K562 (cell line): Measurements from ENCODE around the gene ALOXE3. TPM values are rescaled to one million over a fixed set of nuclear protein-coding genes. Genes with fewer than 3 reads are reported as not detected.

Experiments used
- ATF1 ChIP-seq, 2 experiments: fragments of 450-650 bp in 1 of 2; IDR thresholded peaks; 2 replicates each; pipeline ENCODE4 v1.6.1; 2016; ENCODE audit warnings: missing compliant biosample characterization in 1 of 2, missing genetic modification characterization in 1 of 2
- ATF7 ChIP-seq: fragments of 450-650 bp; IDR thresholded peaks from 2 replicates; pipeline ENCODE4 v1.7.1; 2014; ENCODE audit warnings: mild to moderate bottlenecking, moderate library complexity
- BACH1 ChIP-seq: fragments of 200-800 bp; sonication (Bioruptor generic); IDR thresholded peaks from 2 replicates; pipeline ENCODE4 v1.6.1; 2016; ENCODE audit warnings: missing genetic modification characterization, missing compliant biosample characterization
- CCNT2 ChIP-seq: IDR thresholded peaks from 2 replicates; pipeline ENCODE4 v1.6.1; 2011; ENCODE audit warnings: borderline replicate concordance, low read depth, mild to moderate bottlenecking, moderate library complexity, mixed read lengths, low read length; ENCODE audit not compliant: insufficient read length; ENCODE audit errors: extremely low read depth
- CREB3 ChIP-seq: fragments of 450-650 bp; conservative IDR thresholded peaks from 2 replicates; pipeline ENCODE4 v1.6.1; 2016; ENCODE audit warnings: missing genetic modification characterization, low read depth, mild to moderate bottlenecking, missing compliant biosample characterization, moderate library complexity
- GATAD2A ChIP-seq: fragments of 450-650 bp; IDR thresholded peaks from 2 replicates; pipeline ENCODE4 v1.6.1; 2017
- MEF2A ChIP-seq: IDR thresholded peaks from 2 replicates; pipeline ENCODE4 v1.6.1; 2011; ENCODE audit warnings: low read depth, mild to moderate bottlenecking, low read length, moderate library complexity; ENCODE audit not compliant: control insufficient read depth
- SRF ChIP-seq, 2 experiments: fragments of 250-450, 450-650 bp in 1 of 2; sonication (Bioruptor Pico) in 1 of 2; sonication (generic) in 1 of 2; formaldehyde crosslinking; IDR thresholded peaks; 2 replicates each; pipeline versions ENCODE4 v1.5.0 to v1.5.1; 2020 to 2022; ENCODE audit warnings: mild to moderate bottlenecking in 1 of 2, missing genetic modification reagents in 1 of 2
- ZNF384 ChIP-seq: IDR thresholded peaks from 2 replicates; pipeline ENCODE4 v1.6.1; 2012; ENCODE audit warnings: low read depth, low read length, improper control_type of control experiment
- ZNF431 ChIP-seq: sonication (generic); formaldehyde crosslinking; IDR thresholded peaks from 2 replicates; pipeline ENCODE4 v1.8.0; 2022; ENCODE audit warnings: mild to moderate bottlenecking, missing genetic modification reagents
- polyA plus RNA-seq, 8 experiments: library from polyadenylated mRNA; depleted of rRNA in 4 of 8; stranded (reverse) in 5 of 8; unstranded in 3 of 8; fragments of >200 nt; fragmentation: Nextera tagmentation in 2 of 8; fragmentation: Illumina TruSeq in 1 of 8; extraction: Ambion mirVana in 2 of 8; extraction: Trizol in 1 of 8; gene quantifications; 2 replicates each; pipeline versions ENCODE4 v1.2.1 to v1.2.3, GENCODE V29; 2011 to 2014; ENCODE audit warnings: inconsistent platforms in 1 of 8, missing spikeins in 1 of 8
- total RNA-seq, 7 experiments: library from RNA; depleted of rRNA in 6 of 7; stranded (reverse); fragments of >200 nt in 6 of 7; fragmentation: Illumina TruSeq in 2 of 7; extraction: Trizol in 2 of 7; gene quantifications; 2 replicates each; pipeline versions ENCODE4 v1.2.1 to v1.2.3, GENCODE V29; 2011 to 2021; ENCODE audit warnings: low replicate concordance in 1 of 7
- TF ChIP-seq, protein P1 (sequence below): fragments of 250-450 bp; sonication (Bioruptor Pico); IDR thresholded peaks from 2 replicates; pipeline ENCODE4 v1.5.0; 2021; ENCODE audit warnings: mild to moderate bottlenecking, borderline replicate concordance
- TF ChIP-seq, protein P2 (sequence below): fragments of 250-450 bp; sonication (Bioruptor Pico); IDR thresholded peaks from 2 replicates; pipeline ENCODE4 v1.4.0; 2020; ENCODE audit warnings: mild to moderate bottlenecking
- TF ChIP-seq, protein P3 (sequence below): sonication (generic); IDR thresholded peaks from 2 replicates; pipeline ENCODE4 v1.6.1; 2016
- TF ChIP-seq, protein P4 (sequence below): fragments of 450-650 bp; IDR thresholded peaks from one replicate; pipeline ENCODE4 v1.6.1; 2018; ENCODE audit warnings: mild to moderate bottlenecking, moderate library complexity; ENCODE audit not compliant: partially characterized antibody
- TF ChIP-seq, protein P5 (sequence below): fragments of 250-450 bp; sonication (Bioruptor Pico); IDR thresholded peaks from 2 replicates; pipeline ENCODE4 v1.9.0; 2021; ENCODE audit warnings: mild to moderate bottlenecking

ALOXE3 gene
- total and polyA plus RNA-seq, 9 of the 15 experiments (the other 6 are each of a cell fraction or from before 2014, with no cell fraction given): 0.04 TPM; not detected in 8

GRCh38 chr17:8062807-8063483 is 55.4 kb downstream of the ALOXE3 start (continued):
- TF ChIP-seq, protein P1, sequence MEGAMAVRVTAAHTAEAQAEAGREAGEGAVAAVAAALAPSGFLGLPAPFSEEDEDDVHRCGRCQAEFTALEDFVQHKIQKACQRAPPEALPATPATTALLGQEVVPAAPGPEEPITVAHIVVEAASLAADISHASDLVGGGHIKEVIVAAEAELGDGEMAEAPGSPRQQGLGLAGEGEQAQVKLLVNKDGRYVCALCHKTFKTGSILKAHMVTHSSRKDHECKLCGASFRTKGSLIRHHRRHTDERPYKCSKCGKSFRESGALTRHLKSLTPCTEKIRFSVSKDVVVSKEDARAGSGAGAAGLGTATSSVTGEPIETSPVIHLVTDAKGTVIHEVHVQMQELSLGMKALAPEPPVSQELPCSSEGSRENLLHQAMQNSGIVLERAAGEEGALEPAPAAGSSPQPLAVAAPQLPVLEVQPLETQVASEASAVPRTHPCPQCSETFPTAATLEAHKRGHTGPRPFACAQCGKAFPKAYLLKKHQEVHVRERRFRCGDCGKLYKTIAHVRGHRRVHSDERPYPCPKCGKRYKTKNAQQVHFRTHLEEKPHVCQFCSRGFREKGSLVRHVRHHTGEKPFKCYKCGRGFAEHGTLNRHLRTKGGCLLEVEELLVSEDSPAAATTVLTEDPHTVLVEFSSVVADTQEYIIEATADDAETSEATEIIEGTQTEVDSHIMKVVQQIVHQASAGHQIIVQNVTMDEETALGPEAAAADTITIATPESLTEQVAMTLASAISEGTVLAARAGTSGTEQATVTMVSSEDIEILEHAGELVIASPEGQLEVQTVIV (CRISPR knock-in tag): no peak
- TF ChIP-seq ATF7 (peak; percentile 89), BACH1 (no peak), CREB3 (tag) (no peak), SRF (CRISPR knock-in tag; IDR thresholded peaks at IDR 0.05) (no peak), ATF1 (CRISPR knock-in tag; IDR thresholded peaks at IDR 0.05) (no peak), ATF1 (tag; IDR thresholded peaks at IDR 0.05) (0 out of 2 replicates have a peak, but pooled peaks have one; percentile 32), ZNF431 (no peak), CCNT2 (peak; percentile 16), MEF2A (no peak), ZNF384 (no peak), GATAD2A (no peak)
- TF ChIP-seq, protein P2, sequence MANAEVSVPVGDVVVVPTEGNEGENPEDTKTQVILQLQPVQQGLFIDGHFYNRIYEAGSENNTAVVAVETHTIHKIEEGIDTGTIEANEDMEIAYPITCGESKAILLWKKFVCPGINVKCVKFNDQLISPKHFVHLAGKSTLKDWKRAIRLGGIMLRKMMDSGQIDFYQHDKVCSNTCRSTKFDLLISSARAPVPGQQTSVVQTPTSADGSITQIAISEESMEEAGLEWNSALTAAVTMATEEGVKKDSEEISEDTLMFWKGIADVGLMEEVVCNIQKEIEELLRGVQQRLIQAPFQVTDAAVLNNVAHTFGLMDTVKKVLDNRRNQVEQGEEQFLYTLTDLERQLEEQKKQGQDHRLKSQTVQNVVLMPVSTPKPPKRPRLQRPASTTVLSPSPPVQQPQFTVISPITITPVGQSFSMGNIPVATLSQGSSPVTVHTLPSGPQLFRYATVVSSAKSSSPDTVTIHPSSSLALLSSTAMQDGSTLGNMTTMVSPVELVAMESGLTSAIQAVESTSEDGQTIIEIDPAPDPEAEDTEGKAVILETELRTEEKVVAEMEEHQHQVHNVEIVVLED (CRISPR knock-in tag): no peak
- TF ChIP-seq, protein P3, sequence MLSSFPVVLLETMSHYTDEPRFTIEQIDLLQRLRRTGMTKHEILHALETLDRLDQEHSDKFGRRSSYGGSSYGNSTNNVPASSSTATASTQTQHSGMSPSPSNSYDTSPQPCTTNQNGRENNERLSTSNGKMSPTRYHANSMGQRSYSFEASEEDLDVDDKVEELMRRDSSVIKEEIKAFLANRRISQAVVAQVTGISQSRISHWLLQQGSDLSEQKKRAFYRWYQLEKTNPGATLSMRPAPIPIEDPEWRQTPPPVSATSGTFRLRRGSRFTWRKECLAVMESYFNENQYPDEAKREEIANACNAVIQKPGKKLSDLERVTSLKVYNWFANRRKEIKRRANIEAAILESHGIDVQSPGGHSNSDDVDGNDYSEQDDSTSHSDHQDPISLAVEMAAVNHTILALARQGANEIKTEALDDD: peak; percentile 78
- TF ChIP-seq, protein P4, sequence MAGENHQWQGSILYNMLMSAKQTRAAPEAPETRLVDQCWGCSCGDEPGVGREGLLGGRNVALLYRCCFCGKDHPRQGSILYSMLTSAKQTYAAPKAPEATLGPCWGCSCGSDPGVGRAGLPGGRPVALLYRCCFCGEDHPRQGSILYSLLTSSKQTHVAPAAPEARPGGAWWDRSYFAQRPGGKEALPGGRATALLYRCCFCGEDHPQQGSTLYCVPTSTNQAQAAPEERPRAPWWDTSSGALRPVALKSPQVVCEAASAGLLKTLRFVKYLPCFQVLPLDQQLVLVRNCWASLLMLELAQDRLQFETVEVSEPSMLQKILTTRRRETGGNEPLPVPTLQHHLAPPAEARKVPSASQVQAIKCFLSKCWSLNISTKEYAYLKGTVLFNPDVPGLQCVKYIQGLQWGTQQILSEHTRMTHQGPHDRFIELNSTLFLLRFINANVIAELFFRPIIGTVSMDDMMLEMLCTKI: no peak
- TF ChIP-seq, protein P5, sequence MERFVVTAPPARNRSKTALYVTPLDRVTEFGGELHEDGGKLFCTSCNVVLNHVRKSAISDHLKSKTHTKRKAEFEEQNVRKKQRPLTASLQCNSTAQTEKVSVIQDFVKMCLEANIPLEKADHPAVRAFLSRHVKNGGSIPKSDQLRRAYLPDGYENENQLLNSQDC (CRISPR knock-in tag): no peak
